Ectodermal cell (in vitro differentiated cells): ENCODE results near the gene GRK3. TPM values are rescaled to one million over a fixed set of nuclear protein-coding genes. Genes with fewer than 3 reads are reported as not detected.
"Not testable (repeated sequence)": the region's sequence is repeated elsewhere in the genome, so short reads cannot be mapped to it uniquely, and the experiment has no call there.

Source experiments
- H3K27ac ChIP-seq: 2 replicates; pipeline ENCODE4 v1.7.0; 2013; ENCODE audit warnings: mild to moderate bottlenecking, low read depth, low read length; ENCODE audit not compliant: insufficient read depth, poor library complexity, severe bottlenecking
- H3K27me3 ChIP-seq: 2 replicates; pipeline ENCODE4 v1.7.0; 2013; ENCODE audit warnings: mild to moderate bottlenecking, low read length; ENCODE audit not compliant: insufficient read depth, control insufficient read depth, poor library complexity, severe bottlenecking
- H3K36me3 ChIP-seq: one replicate; pipeline ENCODE4 v1.7.0; 2013; ENCODE audit warnings: low read length; ENCODE audit not compliant: control insufficient read depth, insufficient read depth
- H3K4me1 ChIP-seq: one replicate; pipeline ENCODE4 v1.7.0; 2013; ENCODE audit warnings: low read length; ENCODE audit not compliant: control insufficient read depth, insufficient read depth
- H3K4me3 ChIP-seq: 2 replicates; pipeline ENCODE4 v1.7.0; 2013; ENCODE audit warnings: low read depth, low read length, control low read depth; ENCODE audit not compliant: insufficient read depth
- H3K9me3 ChIP-seq: 2 replicates; pipeline ENCODE4 v1.7.0; 2013; ENCODE audit warnings: mild to moderate bottlenecking, low read length, moderate library complexity; ENCODE audit not compliant: control insufficient read depth
- WGBS, 2 experiments: methylation state at CpG; one replicate each; pipeline ENCODE4 v1.1.7; 2013; ENCODE audit warnings: missing lambda C conversion rate in 2 of 2; 5-methylcytosine and 5-hydroxymethylcytosine counted together
- polyA plus RNA-seq, 4 experiments: library from polyadenylated mRNA; stranded (reverse); fragments of 50-300 nt; gene quantifications; one replicate each; pipeline ENCODE4 v1.2.3, GENCODE V29; 2013

Gene GRK3
- polyA plus RNA-seq (2013, experiment 1 of 4) = 20.5 TPM
- 20.1 TPM for polyA plus RNA-seq (2013, experiment 2 of 4)
- polyA plus RNA-seq (2013, experiment 3 of 4) = 12.9 TPM
- 14.3 TPM for polyA plus RNA-seq (2013, experiment 4 of 4)

- 0% methylated on average over 73 of the region's 73 CpGs for WGBS, 2 experiments
- Histone ChIP-seq H3K9me3 (no peaks in the 10 kb centered on the region), H3K36me3 (no peaks in the 10 kb centered on the region), H3K27ac (no peak within 1 kb of the TSS), H3K27me3 (peaks cover 22% of the 10 kb centered on the region), H3K4me3 (peak within 1 kb of the TSS; percentile 90), H3K4me1 (peaks cover 23% of the 10 kb centered on the region)
These were observed at the start of gene GRK3 for GRCh38 chr22:25564320-25564978. TSS of gene GRK3 (plus strand) at chr22:25564675. CDS start at chr22:25565041, 366 bp downstream.

- H3K36me3 ChIP-seq = no peaks in the 10 kb centered on the region
- no peak overlapping the region for H3K27ac ChIP-seq
- H3K27me3 ChIP-seq = no peaks in the 10 kb centered on the region
- no peak overlapping the region for H3K4me3 ChIP-seq
- no peaks in the 10 kb centered on the region for H3K4me1 ChIP-seq
- 93 to 95% methylated on average over 12 of the region's 12 CpGs for WGBS, 2 experiments
- H3K9me3 ChIP-seq = no peaks in the 10 kb centered on the region
These were observed 46.3 kb upstream of the GRK3 start for GRCh38 chr22:25518000-25518663.

- WGBS, 2 experiments = 79 to 85% methylated on average over 1 of the region's 1 CpG
- Histone ChIP-seq H3K9me3 (no peaks in the 10 kb centered on the region), H3K27ac (no peak overlapping the region), H3K4me3 (no peak overlapping the region), H3K4me1 (no peaks in the 10 kb centered on the region), H3K27me3 (no peaks in the 10 kb centered on the region), H3K36me3 (no peaks in the 10 kb centered on the region)
These were observed 39.1 kb upstream of the GRK3 start for GRCh38 chr22:25525376-25525775.

- H3K9me3 ChIP-seq, H3K27ac ChIP-seq, H3K27me3 ChIP-seq, H3K36me3 ChIP-seq, H3K4me3 ChIP-seq, H3K4me1 ChIP-seq: not testable (repeated sequence)
- WGBS, 2 experiments = 73 to 100% methylated on average over 1 to 3 of the region's 3 CpGs
These were observed 38.5 kb upstream of the GRK3 start for GRCh38 chr22:25525804-25526584.

GRCh38 chr22:25527016-25527415, 37.5 kb upstream of the GRK3 start:
- H3K4me1 ChIP-seq, H3K27me3 ChIP-seq, H3K9me3 ChIP-seq, H3K36me3 ChIP-seq, H3K4me3 ChIP-seq, H3K27ac ChIP-seq: not testable (repeated sequence)
- WGBS, 2 experiments = 92% methylated on average over 1 of the region's 1 CpG; no CpG with 5 or more reads in 1 of the 2 experiments

- H3K9me3 ChIP-seq, H3K4me1 ChIP-seq, H3K36me3 ChIP-seq, H3K27me3 ChIP-seq, H3K27ac ChIP-seq, H3K4me3 ChIP-seq: not testable (repeated sequence)
- 97 to 100% methylated on average over 1 to 2 of the region's 3 CpGs for WGBS, 2 experiments
These were observed 36.4 kb upstream of the GRK3 start for GRCh38 chr22:25528068-25528467.

- WGBS, 2 experiments = 98 to 100% methylated on average over 1 of the region's 1 CpG
- not testable (repeated sequence) for H3K27ac ChIP-seq, H3K4me1 ChIP-seq, H3K36me3 ChIP-seq, H3K9me3 ChIP-seq, H3K4me3 ChIP-seq, H3K27me3 ChIP-seq
These were observed 35.4 kb upstream of the GRK3 start for GRCh38 chr22:25529059-25529458.

- H3K27ac ChIP-seq, H3K9me3 ChIP-seq, H3K36me3 ChIP-seq, H3K4me3 ChIP-seq, H3K4me1 ChIP-seq, H3K27me3 ChIP-seq: not testable (repeated sequence)
- 74 to 90% methylated on average over 3 of the region's 4 CpGs for WGBS, 2 experiments
These were observed 34.8 kb upstream of the GRK3 start for GRCh38 chr22:25529541-25530137.

GRCh38 chr22:25531677-25532076, 32.8 kb upstream of the GRK3 start:
- H3K27me3 ChIP-seq, H3K9me3 ChIP-seq, H3K4me1 ChIP-seq, H3K4me3 ChIP-seq, H3K36me3 ChIP-seq, H3K27ac ChIP-seq: not testable (repeated sequence)
- WGBS, 2 experiments = 90 to 96% methylated on average over 1 to 3 of the region's 4 CpGs

- WGBS, 2 experiments = 90 to 93% methylated on average over 2 to 3 of the region's 3 CpGs
- H3K27me3 ChIP-seq = no peaks in the 10 kb centered on the region
- H3K4me1 ChIP-seq = no peaks in the 10 kb centered on the region
- no peak overlapping the region for H3K27ac ChIP-seq
- H3K36me3 ChIP-seq = no peaks in the 10 kb centered on the region
- no peaks in the 10 kb centered on the region for H3K9me3 ChIP-seq
- no peak overlapping the region for H3K4me3 ChIP-seq
These were observed 29.8 kb upstream of the GRK3 start for GRCh38 chr22:25534724-25535123.
